ENCODE measurements around the gene GNB1L. TPM values are rescaled to one million over a fixed set of nuclear protein-coding genes. Genes with fewer than 3 reads are reported as not detected.

Gene GNB1L
- total and polyA plus RNA-seq, 2 of the 13 experiments (the other 11 are each of a cell fraction or from before 2014, with no cell fraction given), result 2.5 to 7.4 TPM

DNA sequence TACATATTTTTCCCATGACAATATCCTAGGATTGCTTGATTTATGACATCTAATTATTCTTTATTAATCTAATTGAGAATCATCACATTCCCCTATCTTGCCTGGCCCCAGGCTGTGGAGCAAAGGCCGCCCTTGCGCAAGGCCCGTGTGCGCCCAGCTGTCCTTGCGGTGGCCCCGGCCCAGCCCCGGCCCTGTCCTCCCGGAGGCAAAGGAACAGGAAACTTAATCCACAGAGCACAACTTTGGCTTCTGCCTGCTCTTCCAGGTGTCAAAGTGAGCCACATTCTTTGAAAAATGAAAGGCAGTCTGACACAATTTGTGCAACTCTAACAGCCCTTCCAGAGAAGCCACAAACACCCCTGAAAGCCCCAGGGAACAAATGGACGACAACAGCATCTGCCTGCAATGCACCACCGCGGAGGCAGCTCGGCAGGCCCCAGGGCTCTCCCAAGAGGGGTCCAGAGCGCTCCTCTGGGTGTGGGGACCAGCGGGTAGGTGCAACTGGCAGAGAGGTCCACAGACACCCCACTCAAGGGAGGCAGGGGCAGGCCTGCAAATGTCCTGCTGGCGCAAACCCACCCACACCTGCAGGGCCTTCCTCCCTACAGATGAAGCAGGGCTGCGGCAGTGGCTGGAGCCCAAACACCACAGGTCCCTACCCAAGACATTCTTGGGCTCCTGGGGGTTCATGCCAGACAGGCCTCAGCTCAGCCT lies 30.3 kb downstream of the GNB1L start (continued):
- TF ChIP-seq KLF11 (CRISPR knock-in tag; IDR thresholded peaks at IDR 0.05) (no peak), ZNF234 (CRISPR knock-in tag; conservative IDR thresholded peaks at IDR 0.05) (no peak), SRSF1 (optimal IDR thresholded peaks at IDR 0.05; ENCODE audit: low read depth, low read length) (no peak), PAX8 (CRISPR knock-in tag; IDR thresholded peaks at IDR 0.05; ENCODE audit: borderline replicate concordance) (no peak), ZNF780A (CRISPR knock-in tag; IDR thresholded peaks at IDR 0.05) (no peak), FUBP1 (CRISPR knock-in tag; IDR thresholded peaks at IDR 0.05; ENCODE audit: borderline replicate concordance) (no peak), SUZ12 (IDR thresholded peaks at IDR 0.05; ENCODE audit: low read depth, low read length) (no peak), DZIP1 (CRISPR knock-in tag; IDR thresholded peaks at IDR 0.05) (no peak), THAP9 (CRISPR knock-in tag; IDR thresholded peaks at IDR 0.05; ENCODE audit: borderline replicate concordance) (no peak; the same call in 1 of the 2 replicates), ZNF230 (CRISPR knock-in tag; IDR thresholded peaks at IDR 0.05) (no peak), RBM22 (optimal IDR thresholded peaks at IDR 0.05; ENCODE audit: low read length) (no peak), NR1H2 (CRISPR knock-in tag; IDR thresholded peaks at IDR 0.05; ENCODE audit: borderline replicate concordance, low read depth) (no peak), SMAD9 (CRISPR knock-in tag; IDR thresholded peaks at IDR 0.05) (no peak), ADNP (CRISPR knock-in tag; IDR thresholded peaks at IDR 0.05) (no peak)
- TF ChIP-seq, protein P1, sequence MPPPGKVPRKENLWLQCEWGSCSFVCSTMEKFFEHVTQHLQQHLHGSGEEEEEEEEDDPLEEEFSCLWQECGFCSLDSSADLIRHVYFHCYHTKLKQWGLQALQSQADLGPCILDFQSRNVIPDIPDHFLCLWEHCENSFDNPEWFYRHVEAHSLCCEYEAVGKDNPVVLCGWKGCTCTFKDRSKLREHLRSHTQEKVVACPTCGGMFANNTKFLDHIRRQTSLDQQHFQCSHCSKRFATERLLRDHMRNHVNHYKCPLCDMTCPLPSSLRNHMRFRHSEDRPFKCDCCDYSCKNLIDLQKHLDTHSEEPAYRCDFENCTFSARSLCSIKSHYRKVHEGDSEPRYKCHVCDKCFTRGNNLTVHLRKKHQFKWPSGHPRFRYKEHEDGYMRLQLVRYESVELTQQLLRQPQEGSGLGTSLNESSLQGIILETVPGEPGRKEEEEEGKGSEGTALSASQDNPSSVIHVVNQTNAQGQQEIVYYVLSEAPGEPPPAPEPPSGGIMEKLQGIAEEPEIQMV (CRISPR knock-in tag; IDR thresholded peaks at IDR 0.05; ENCODE audit: low read depth), result no peak
- TF ChIP-seq, protein P2, sequence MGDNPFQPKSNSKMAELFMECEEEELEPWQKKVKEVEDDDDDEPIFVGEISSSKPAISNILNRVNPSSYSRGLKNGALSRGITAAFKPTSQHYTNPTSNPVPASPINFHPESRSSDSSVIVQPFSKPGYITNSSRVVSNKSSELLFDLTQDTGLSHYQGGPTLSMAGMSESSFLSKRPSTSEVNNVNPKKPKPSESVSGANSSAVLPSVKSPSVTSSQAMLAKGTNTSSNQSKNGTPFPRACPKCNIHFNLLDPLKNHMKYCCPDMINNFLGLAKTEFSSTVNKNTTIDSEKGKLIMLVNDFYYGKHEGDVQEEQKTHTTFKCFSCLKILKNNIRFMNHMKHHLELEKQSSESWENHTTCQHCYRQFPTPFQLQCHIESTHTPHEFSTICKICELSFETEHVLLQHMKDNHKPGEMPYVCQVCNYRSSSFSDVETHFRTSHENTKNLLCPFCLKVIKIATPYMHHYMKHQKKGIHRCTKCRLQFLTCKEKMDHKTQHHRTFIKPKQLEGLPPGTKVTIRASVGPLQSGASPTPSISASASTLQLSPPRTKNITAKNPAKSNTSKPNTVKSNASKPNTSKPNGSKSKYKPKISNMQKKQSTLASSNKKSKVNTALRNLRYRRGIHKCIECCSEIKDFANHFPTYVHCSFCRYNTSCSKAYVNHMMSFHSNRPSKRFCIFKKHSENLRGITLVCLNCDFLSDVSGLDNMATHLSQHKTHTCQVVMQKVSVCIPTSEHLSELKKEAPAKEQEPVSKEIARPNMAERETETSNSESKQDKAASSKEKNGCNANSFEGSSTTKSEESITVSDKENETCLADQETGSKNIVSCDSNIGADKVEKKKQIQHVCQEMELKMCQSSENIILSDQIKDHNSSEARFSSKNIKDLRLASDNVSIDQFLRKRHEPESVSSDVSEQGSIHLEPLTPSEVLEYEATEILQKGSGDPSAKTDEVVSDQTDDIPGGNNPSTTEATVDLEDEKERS (CRISPR knock-in tag; IDR thresholded peaks at IDR 0.05), result no peak

Data from HepG2 (cell line).